ENCODE measurements around the gene SRD5A1.

DNA sequence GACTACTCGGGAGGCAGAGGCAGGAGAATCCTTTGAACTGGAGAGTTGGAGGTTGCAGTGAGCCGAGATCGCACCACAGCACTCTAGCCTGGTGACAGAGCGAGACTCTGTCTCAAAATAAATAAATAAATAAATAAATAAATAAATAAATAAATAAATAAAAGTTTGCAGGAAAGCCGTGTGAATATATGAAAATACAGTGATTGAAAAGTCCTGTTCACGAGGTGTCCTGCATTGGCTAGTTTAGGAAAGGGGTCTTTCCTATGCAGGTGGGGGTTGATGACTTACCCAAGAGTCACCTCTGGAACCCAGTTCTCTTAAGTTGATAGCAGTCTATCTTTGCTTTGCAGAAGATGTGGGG, 87.3 kb downstream of the SRD5A1 start:
- TF ChIP-seq POLR2A (IDR thresholded peaks at IDR 0.05), result no peak
- TF ChIP-seq, protein P1, sequence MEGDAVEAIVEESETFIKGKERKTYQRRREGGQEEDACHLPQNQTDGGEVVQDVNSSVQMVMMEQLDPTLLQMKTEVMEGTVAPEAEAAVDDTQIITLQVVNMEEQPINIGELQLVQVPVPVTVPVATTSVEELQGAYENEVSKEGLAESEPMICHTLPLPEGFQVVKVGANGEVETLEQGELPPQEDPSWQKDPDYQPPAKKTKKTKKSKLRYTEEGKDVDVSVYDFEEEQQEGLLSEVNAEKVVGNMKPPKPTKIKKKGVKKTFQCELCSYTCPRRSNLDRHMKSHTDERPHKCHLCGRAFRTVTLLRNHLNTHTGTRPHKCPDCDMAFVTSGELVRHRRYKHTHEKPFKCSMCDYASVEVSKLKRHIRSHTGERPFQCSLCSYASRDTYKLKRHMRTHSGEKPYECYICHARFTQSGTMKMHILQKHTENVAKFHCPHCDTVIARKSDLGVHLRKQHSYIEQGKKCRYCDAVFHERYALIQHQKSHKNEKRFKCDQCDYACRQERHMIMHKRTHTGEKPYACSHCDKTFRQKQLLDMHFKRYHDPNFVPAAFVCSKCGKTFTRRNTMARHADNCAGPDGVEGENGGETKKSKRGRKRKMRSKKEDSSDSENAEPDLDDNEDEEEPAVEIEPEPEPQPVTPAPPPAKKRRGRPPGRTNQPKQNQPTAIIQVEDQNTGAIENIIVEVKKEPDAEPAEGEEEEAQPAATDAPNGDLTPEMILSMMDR (IDR thresholded peaks at IDR 0.05), result no peak

All from uterus (tissue), 2 donors.